NB4 (cell line): ENCODE results near the gene GRIK1.
A peak's percentile ranks its signal among the peaks of the same experiment; 100 is the strongest.

Experiments used
- DNase-seq: peaks from one replicate; pipeline ENCODE4 v3.0.0; 2010; ENCODE audit warnings: low read depth
- H3K4me3 ChIP-seq: one replicate; pipeline ENCODE4 v1.5.1; 2011; ENCODE audit warnings: mild to moderate bottlenecking, low read depth, low read length, moderate library complexity
- MYC ChIP-seq: IDR thresholded peaks from 2 replicates; pipeline ENCODE4 v1.6.1; 2011; ENCODE audit warnings: low read depth, low read length
- POLR2A ChIP-seq: IDR thresholded peaks from 2 replicates; pipeline ENCODE4 v1.6.1; 2011; ENCODE audit warnings: mild to moderate bottlenecking; ENCODE audit not compliant: insufficient read length; ENCODE audit errors: extremely low read depth
- TF ChIP-seq, protein P1 (sequence below): IDR thresholded peaks from one replicate; pipeline ENCODE4 v1.5.1; 2012; ENCODE audit warnings: low read depth, low read length
- TF ChIP-seq, protein P2 (sequence below): IDR thresholded peaks from 2 replicates; pipeline ENCODE4 v1.6.1; 2011; ENCODE audit warnings: low read depth, low read length

GRIK1 gene

DNA sequence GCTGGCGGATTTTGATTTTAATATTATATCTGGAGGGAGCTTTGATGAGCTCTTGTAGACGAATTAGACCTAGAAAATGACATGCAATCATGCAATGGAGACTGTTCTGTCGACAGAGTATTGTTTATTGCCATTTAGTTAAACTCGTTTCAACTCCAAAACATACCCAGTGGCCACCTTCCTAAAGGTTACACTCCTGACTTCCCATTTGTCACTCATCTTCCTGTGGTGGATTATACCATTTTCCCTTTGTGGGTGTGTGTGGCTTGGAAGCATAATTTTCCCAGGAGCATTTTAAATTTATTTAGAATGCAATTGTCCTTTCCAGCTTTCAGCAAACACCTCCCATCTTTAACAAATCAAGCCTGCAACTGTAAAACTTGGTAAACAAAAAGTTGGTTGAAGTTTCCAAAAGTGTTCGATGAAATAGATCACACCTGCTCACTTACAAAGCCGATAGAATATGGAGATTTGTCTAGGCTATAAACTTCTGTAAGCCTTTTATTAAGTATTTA lies 266.6 kb downstream of the GRIK1 start:
- no peak for DNase-seq
- TF ChIP-seq, protein P1, sequence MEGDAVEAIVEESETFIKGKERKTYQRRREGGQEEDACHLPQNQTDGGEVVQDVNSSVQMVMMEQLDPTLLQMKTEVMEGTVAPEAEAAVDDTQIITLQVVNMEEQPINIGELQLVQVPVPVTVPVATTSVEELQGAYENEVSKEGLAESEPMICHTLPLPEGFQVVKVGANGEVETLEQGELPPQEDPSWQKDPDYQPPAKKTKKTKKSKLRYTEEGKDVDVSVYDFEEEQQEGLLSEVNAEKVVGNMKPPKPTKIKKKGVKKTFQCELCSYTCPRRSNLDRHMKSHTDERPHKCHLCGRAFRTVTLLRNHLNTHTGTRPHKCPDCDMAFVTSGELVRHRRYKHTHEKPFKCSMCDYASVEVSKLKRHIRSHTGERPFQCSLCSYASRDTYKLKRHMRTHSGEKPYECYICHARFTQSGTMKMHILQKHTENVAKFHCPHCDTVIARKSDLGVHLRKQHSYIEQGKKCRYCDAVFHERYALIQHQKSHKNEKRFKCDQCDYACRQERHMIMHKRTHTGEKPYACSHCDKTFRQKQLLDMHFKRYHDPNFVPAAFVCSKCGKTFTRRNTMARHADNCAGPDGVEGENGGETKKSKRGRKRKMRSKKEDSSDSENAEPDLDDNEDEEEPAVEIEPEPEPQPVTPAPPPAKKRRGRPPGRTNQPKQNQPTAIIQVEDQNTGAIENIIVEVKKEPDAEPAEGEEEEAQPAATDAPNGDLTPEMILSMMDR: no peak
- TF ChIP-seq, protein P2, sequence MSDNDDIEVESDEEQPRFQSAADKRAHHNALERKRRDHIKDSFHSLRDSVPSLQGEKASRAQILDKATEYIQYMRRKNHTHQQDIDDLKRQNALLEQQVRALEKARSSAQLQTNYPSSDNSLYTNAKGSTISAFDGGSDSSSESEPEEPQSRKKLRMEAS: no peak
- no peak for TF ChIP-seq MYC
- TF ChIP-seq POLR2A: no peak
- no peak overlapping the region for H3K4me3 ChIP-seq

- DNase-seq: peak; percentile 4
- TF ChIP-seq, protein P1: no peak
- TF ChIP-seq MYC (no peak), POLR2A (no peak)
- TF ChIP-seq, protein P2: no peak
Observed at GRCh38 chr21:29671728-29672127, 268.1 kb downstream of the GRIK1 start.

GRCh38 chr21:29670228-29670627 lies 269.6 kb downstream of the GRIK1 start:
- H3K4me3 ChIP-seq: no peak overlapping the region
- no peak for DNase-seq
- TF ChIP-seq, protein P2: no peak

More at GRCh38 chr21:29671728-29672127, 268.1 kb downstream of the GRIK1 start:
- no peak overlapping the region for H3K4me3 ChIP-seq

GRCh38 chr21:29669416-29669815 lies 270.4 kb downstream of the GRIK1 start:
- DNase-seq: no peak
- H3K4me3 ChIP-seq: no peak overlapping the region
- TF ChIP-seq POLR2A: no peak

DNA sequence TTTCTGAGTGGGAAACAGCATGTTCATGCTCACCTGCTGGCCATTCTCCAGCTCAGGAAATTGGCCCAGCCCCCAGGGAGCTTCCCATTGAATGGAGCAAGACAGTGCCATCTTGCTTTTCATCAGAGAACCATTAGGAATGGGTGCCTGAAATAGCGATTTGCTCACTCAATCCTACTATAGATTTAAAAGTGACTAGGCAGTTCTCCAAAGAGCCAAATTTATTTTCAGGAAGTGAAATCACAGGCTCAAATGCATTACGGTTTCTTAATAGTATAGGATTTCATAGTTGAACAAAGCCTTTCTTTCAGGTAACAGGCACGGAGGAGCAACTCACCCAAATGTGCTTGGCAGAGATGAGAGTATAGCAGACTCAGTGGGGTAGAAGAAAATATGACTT lies 272.1 kb downstream of the GRIK1 start:
- TF ChIP-seq MYC (no peak), POLR2A (no peak)
- TF ChIP-seq, protein P1: no peak
- TF ChIP-seq, protein P2: no peak
- H3K4me3 ChIP-seq: no peak overlapping the region
- no peak for DNase-seq

- H3K4me3 ChIP-seq: no peak overlapping the region
- TF ChIP-seq, protein P2: no peak
- no peak for TF ChIP-seq MYC
- TF ChIP-seq, protein P1: no peak
- no peak for TF ChIP-seq POLR2A
- peak; percentile 3 for DNase-seq
Observed at GRCh38 chr21:29664615-29665014, 275.2 kb downstream of the GRIK1 start.

DNA sequence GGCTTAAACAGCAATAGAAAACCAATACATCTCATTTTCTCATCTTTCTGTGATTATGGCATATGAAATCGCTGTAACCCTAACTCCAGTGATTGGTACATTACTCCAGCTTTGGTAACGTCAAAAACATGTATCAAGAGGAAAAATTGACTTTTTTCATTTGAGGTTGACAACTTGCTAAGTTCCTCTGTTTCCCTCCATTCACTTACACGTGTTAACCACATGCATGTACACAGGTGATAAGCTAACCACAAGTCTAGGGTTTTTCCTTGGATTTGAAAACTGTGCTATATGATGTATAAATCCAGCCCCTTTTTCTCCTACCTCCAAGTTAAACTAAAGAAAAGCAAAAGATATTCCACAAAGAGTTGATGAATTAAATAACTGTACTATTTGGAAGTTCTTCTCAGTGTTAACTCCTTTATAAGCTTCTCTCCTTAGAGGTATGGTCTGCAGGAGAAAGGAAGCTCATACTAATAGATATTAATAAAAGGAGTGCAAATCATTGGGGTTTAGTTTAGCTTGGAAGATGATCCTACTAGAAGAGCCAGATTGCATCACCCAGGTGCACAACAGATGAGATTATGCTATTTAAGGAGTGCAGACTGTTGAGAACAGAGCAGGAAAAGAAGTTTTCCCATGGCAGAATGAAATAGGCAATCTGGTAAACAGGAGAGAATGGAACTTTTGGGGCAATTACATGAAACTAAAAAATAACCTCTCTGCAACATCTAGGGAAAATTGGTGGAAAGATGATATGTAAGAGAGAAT lies 277.9 kb downstream of the GRIK1 start:
- no peak for DNase-seq
- TF ChIP-seq, protein P1: no peak
- TF ChIP-seq, protein P2: no peak
- TF ChIP-seq POLR2A (no peak), MYC (no peak)
- no peak overlapping the region for H3K4me3 ChIP-seq
